K562 (cell line): ENCODE measurements around the gene POLR3C. TPM values are rescaled to one million over a fixed set of nuclear protein-coding genes. Genes with fewer than 3 reads are reported as not detected.

ENCODE experiments used
- ARID1B ChIP-seq: fragments of 450-650 bp; IDR thresholded peaks from 2 replicates; pipeline ENCODE4 v1.6.1; 2016; ENCODE audit warnings: antibody characterized with exemption, mild to moderate bottlenecking, inconsistent platforms
- ARNT ChIP-seq, 2 experiments: fragments of 450-650 bp; IDR thresholded peaks; 2 replicates each; pipeline ENCODE4 v1.6.1; 2016; ENCODE audit warnings: mild to moderate bottlenecking in 1 of 2
- CCNT2 ChIP-seq: IDR thresholded peaks from 2 replicates; pipeline ENCODE4 v1.6.1; 2011; ENCODE audit warnings: borderline replicate concordance, low read depth, mild to moderate bottlenecking, moderate library complexity, mixed read lengths, low read length; ENCODE audit not compliant: insufficient read length; ENCODE audit errors: extremely low read depth
- CREM ChIP-seq: IDR thresholded peaks from 2 replicates; pipeline ENCODE4 v1.6.1; 2014; ENCODE audit warnings: antibody characterized with exemption, low read depth
- DLX4 ChIP-seq: fragments of 250-450 bp; sonication (Bioruptor Pico); IDR thresholded peaks from 2 replicates; pipeline ENCODE4 v1.6.1; 2021; ENCODE audit warnings: mild to moderate bottlenecking
- EP400 ChIP-seq: fragments of 450-650 bp; IDR thresholded peaks from 2 replicates; pipeline ENCODE4 v1.6.1; 2017; ENCODE audit warnings: antibody characterized with exemption, mild to moderate bottlenecking, moderate library complexity
- HNRNPK ChIP-seq: fragments of 200-400 bp; formaldehyde crosslinking; IDR thresholded peaks from one replicate; pipeline ENCODE4 v1.6.1; 2018; ENCODE audit warnings: mild to moderate bottlenecking, low read depth, low read length; ENCODE audit not compliant: poor library complexity, severe bottlenecking
- POU5F1 ChIP-seq: fragments of 150-350 bp; IDR thresholded peaks from 2 replicates; pipeline ENCODE4 v1.6.1; 2014; ENCODE audit warnings: borderline replicate concordance, low read length, low read depth, mild to moderate bottlenecking; ENCODE audit not compliant: partially characterized antibody
- REST ChIP-seq, 2 experiments: fragments of 450-650 bp; formaldehyde crosslinking in 1 of 2; IDR thresholded peaks; 2 replicates each; pipeline versions ENCODE4 v1.4.0 to v1.6.1; 2014 to 2020; ENCODE audit warnings: mild to moderate bottlenecking in 2 of 2, borderline replicate concordance in 1 of 2, low read depth in 1 of 2
- TOE1 ChIP-seq, 2 experiments: fragments of 450-650 bp in 1 of 2; sonication (generic) in 1 of 2; formaldehyde crosslinking in 1 of 2; IDR thresholded peaks; 2 replicates each; pipeline versions ENCODE4 v1.7.1 to v1.8.0; 2016 to 2022; ENCODE audit warnings: borderline replicate concordance in 2 of 2, mild to moderate bottlenecking in 2 of 2, antibody characterized with exemption in 1 of 2, inconsistent platforms in 1 of 2, low read depth in 1 of 2, missing genetic modification reagents in 1 of 2, moderate library complexity in 1 of 2
- XRCC5 ChIP-seq: fragments of 200-400 bp; formaldehyde crosslinking; IDR thresholded peaks from 2 replicates; pipeline ENCODE4 v1.6.1; 2017; ENCODE audit warnings: low read depth, mild to moderate bottlenecking, low read length
- ZBTB17 ChIP-seq: fragments of 450-650 bp; formaldehyde crosslinking; IDR thresholded peaks from 2 replicates; pipeline ENCODE4 v1.4.0; 2020; ENCODE audit warnings: mild to moderate bottlenecking
- ZBTB7A ChIP-seq: IDR thresholded peaks from 2 replicates; pipeline ENCODE4 v1.6.1; 2011; ENCODE audit warnings: low read depth, mild to moderate bottlenecking, low read length, moderate library complexity, borderline replicate concordance; ENCODE audit not compliant: control insufficient read depth
- ZKSCAN1 ChIP-seq: fragments of 150-350 bp; IDR thresholded peaks from 2 replicates; pipeline ENCODE4 v1.6.1; 2016; ENCODE audit warnings: low read depth, low read length
- ZNF280A ChIP-seq: fragments of 450-650 bp; IDR thresholded peaks from 2 replicates; pipeline ENCODE4 v1.6.1; 2018; ENCODE audit warnings: mild to moderate bottlenecking, low read depth; ENCODE audit not compliant: partially characterized antibody
- ZNF75A ChIP-seq: fragments of 450-650 bp; formaldehyde crosslinking; IDR thresholded peaks from 2 replicates; pipeline ENCODE4 v1.4.0; 2020; ENCODE audit warnings: mild to moderate bottlenecking
- polyA plus RNA-seq, 8 experiments: library from polyadenylated mRNA; depleted of rRNA in 4 of 8; stranded (reverse) in 5 of 8; unstranded in 3 of 8; fragments of >200 nt; fragmentation: Nextera tagmentation in 2 of 8; fragmentation: Illumina TruSeq in 1 of 8; extraction: Ambion mirVana in 2 of 8; extraction: Trizol in 1 of 8; gene quantifications; 2 replicates each; pipeline versions ENCODE4 v1.2.1 to v1.2.3, GENCODE V29; 2011 to 2014; ENCODE audit warnings: inconsistent platforms in 1 of 8, missing spikeins in 1 of 8
- total RNA-seq, 7 experiments: library from RNA; depleted of rRNA in 6 of 7; stranded (reverse); fragments of >200 nt in 6 of 7; fragmentation: Illumina TruSeq in 2 of 7; extraction: Trizol in 2 of 7; gene quantifications; 2 replicates each; pipeline versions ENCODE4 v1.2.1 to v1.2.3, GENCODE V29; 2011 to 2021; ENCODE audit warnings: low replicate concordance in 1 of 7

Gene POLR3C
- total and polyA plus RNA-seq, 9 of the 15 experiments (the other 6 are each of a cell fraction or from before 2014, with no cell fraction given), result 19.7 to 64.1 (median 45.2) TPM

GRCh38 chr1:145858901-145859490 lies 35.0 kb downstream of the POLR3C start, which contains the start of gene PIAS3 (continued):
- TF ChIP-seq REST (IDR thresholded peaks at IDR 0.05; ENCODE audit: borderline replicate concordance) (peak; percentile 6; the same call in 1 of the 2 replicates), REST (CRISPR knock-in tag; IDR thresholded peaks at IDR 0.05; ENCODE audit: low read depth) (no peak), XRCC5 (0 out of 2 replicates have a peak, but pooled peaks have one; percentile 66), POU5F1 (no peak), ARNT (IDR thresholded peaks at IDR 0.05) (no peak), CCNT2 (peak; percentile 88), ZBTB7A (peak; percentile 87; the same call in 1 of the 2 replicates), HNRNPK (peak; percentile 33), EP400 (peak; percentile 58; the same call in 1 of the 2 replicates), ZBTB17 (0 out of 2 replicates have a peak, but pooled peaks have one; percentile 33), ZNF280A (no peak), TOE1 (IDR thresholded peaks at IDR 0.05; ENCODE audit: borderline replicate concordance) (peak; percentile 71), TOE1 (CRISPR knock-in tag; IDR thresholded peaks at IDR 0.05; ENCODE audit: borderline replicate concordance, low read depth) (no peak), CREM (peak; percentile 29; the same call in 1 of the 2 replicates), ZKSCAN1 (0 out of 2 replicates have a peak, but pooled peaks have one; percentile 21), DLX4 (CRISPR knock-in tag) (no peak), ZNF75A (CRISPR knock-in tag) (no peak), ARID1B (peak; percentile 26; the same call in 1 of the 2 replicates)
